ENCODE results near the gene GUCD1.
A peak's percentile ranks its signal among the peaks of the same experiment; 100 is the strongest.

Gene GUCD1

DNA sequence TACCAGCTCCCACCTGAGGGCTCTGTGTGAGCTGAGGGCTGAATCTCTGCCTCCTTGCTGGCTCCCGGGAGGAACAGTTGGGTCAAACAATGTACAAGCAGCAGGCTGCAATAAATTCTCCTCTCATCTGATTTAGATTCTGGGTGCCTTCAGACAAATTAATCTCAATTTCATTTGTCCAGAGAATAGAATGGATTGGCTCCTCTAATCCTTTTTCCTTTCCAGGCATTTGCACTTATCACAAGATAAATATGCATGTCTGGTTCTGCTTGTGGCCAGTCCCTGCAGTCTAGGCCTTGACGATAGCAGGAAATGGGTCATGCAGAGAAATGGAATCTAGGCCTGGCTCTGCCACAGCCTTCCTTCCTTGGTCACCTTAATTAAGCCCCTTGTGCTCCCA, 31.1 kb downstream of the GUCD1 start:
- DNase-seq, result no peak

- peak; percentile 83 for DNase-seq
Observed at GRCh38 chr22:24521791-24522245, 33.1 kb downstream of the GUCD1 start.

GRCh38 chr22:24519496-24519895, 35.4 kb downstream of the GUCD1 start:
- no peak for DNase-seq

DNA sequence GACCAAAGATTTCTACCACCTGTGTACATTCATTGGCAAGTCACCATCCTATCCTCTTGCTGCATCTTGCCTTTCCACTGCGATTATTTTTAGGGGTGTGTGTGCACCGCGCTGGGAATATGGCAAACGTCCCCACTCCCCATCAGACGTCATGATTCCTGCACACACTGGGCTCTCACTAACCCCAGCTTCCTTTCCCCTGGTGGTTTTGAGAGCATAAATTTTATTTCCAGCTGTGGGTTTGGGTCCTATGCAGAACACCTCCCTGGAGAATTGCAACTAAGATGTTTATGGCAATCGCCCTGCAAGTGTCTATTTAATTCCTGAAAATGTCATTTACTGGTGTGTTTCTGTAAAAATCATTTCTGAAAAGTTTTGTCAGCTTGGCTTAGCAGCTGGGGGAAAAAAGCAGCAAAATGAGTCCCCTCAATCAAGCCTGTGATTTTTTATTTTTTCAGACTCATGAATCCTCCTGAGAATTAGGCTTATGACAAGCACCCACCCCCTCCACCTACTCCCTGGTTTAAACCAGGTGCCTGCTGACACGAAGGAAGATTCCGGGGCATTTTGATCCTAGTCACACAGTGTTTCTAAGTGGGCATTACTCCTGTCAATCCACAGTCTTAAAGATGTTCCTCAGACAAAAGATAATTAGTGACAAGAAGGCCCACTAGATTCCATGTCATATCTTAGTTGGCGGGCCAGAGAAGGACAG, 36.0 kb downstream of the GUCD1 start:
- no peak for DNase-seq

- no peak for DNase-seq
Observed at GRCh38 chr22:24518228-24518627, 36.7 kb downstream of the GUCD1 start.

GRCh38 chr22:24517446-24517845, 37.5 kb downstream of the GUCD1 start:
- peak; percentile 43 for DNase-seq

DNA sequence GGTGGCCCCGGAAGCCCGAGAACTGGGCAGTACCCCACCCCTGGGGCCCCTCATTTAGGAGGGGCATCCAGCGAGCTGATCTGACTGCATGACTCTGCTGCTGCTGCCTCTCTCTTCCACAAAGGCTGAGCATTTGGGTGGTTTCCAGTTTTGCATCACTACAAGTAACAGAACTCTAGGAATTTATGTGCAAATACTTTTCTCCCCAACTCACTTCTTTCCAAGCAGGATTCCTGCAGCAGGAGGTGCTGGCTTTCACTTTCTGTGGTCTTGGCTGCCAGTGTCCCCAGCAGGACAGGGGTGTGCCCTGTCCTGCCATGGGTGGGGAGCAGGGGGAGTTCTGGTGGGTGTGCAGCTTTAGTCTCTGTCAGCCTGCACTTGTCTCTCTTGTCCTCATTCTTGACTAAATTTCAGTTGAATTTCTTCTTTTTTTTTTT, 38.6 kb downstream of the GUCD1 start:
- DNase-seq, result no peak

- DNase-seq, result no peak
Observed at GRCh38 chr22:24515027-24515338, 40.0 kb downstream of the GUCD1 start.

- no peak for DNase-seq
Observed at GRCh38 chr22:24514241-24515026, 40.5 kb downstream of the GUCD1 start.

GRCh38 chr22:24513378-24514240, 41.3 kb downstream of the GUCD1 start:
- no peak for DNase-seq

DNA sequence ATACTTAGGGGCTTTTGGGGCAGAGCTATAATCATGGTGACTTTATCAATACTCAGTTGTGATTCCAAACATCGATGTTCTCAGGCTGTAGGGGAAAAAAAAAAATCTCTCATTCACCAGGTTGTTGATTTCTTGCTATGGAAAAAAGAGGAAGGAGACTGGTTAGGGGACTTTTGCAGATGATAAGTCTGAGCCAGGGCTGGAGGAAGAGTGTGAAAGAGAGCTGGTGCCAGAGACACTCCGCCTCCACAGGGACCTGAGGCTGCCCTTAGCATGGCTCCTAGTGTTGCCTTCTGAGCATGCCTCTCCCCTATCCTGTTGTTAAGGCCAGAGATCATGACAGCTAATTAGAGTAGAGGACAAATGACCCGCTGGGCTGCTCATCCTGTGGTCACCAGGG, 42.9 kb downstream of the GUCD1 start:
- no peak for DNase-seq

DNA sequence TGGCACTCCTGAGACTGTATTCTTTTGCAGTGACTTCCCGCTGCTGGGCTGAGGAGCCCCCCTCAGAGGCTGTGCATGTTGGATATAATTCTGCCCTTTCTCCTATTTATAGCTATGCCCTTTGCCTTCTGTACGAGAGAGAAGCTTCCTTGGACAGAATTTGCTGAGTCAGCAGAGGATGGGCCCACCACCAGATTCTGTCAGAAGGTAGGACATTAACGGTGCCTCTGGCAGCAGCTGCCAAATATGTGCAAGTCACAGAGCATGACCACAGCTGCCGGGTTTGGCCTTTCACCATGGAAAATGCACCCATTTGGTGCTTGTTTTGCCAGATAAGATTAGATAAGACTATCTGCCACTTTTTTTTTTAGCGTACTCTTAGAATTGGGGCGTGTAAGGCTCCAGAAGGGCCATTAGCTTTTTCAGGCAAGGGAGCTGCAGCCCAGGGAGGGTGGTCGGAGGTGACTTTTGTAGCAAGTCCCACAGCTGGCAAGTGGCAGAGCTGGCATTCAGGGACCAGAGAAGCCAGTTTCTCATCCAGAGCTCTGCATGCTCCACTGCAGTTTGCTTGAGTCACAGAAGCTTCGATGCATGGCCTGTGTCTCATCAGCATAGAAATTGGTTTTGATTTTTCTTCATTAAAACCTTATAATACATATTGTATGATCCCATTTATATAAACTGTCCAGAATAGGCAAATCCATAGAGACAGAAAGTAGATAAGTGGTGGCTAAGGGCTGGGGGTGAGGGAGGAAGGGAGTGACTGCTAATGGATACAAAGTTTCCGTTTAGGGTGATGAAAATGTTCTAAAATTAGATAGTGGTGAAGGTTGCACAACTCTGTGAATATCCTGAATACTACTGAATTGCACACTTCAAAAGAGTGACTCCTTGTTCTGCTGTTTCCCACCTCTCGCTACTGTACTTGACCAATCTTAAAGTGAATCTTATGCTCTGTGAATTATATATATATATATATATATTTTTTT, 44.0 kb downstream of the GUCD1 start:
- no peak for DNase-seq

GRCh38 chr22:24507716-24508115, 47.2 kb downstream of the GUCD1 start:
- DNase-seq, result no peak

DNA sequence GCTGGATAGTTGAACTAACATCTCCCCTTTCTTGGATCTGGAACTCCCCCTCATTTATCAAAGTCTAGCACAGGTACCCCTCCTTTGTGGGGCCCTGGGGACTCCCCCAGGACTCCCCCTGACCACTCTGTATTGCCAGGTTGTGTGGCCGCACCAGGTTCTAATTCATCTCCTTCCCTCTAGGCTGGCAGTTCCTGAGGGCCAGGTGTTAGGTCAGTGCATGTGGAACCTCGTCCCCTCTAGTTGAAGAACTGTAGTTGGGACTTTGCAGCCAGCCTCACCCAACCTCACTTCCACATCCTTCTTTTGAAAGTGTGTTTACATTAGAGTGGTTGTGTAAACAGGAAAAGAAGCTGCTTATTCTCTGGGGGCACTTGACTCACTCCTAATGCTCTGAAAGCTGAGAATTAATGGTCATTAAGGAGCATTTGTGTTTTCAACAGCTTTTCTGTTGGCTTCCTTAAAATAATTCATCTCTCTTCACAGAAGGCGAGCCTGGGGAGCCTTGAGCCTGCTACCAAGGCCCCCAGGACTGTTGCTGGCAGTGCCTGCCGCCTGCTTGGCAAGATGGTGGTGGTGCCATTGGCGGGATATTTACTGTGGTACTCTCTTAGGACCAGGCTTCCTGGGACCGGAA, 48.0 kb downstream of the GUCD1 start:
- peak; percentile 88 for DNase-seq

DNA sequence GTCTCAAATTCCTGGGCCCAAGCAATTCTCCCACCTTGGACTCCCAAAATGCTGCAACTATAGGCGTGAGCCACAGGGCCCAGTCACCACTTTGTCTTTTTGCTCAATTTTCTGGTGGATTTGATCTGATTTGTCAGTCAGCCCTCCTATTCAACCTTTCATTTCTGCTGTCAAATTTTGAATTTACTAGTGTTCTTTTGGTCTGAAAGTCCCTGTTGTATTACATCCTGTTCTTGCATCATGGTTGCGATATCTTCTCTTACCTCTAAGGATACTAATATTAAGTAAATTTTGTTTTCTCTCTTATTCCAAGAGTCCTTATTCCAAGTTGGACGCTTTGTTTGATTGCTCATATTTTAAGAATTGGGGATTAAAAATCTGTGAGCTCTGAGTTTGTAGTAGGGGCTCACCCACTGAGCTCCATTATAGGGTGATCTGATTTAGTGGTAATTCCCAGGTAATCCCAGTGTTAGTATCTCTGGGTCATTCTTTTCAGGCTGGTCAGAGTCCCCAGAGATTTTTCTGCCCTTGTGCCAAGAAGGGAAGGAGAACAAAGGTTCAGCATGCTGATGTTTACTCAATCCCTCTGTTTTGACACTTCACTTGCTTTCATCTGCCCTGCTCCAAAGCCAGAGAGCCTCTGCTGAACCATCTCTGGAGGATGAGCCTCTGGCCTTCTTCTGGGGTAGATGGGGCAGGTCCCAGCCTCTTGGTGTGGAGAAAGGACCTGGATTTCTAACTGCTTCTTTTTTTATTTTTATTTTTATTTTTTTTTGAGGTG, 49.8 kb downstream of the GUCD1 start:
- peak; percentile 58 for DNase-seq

DNA sequence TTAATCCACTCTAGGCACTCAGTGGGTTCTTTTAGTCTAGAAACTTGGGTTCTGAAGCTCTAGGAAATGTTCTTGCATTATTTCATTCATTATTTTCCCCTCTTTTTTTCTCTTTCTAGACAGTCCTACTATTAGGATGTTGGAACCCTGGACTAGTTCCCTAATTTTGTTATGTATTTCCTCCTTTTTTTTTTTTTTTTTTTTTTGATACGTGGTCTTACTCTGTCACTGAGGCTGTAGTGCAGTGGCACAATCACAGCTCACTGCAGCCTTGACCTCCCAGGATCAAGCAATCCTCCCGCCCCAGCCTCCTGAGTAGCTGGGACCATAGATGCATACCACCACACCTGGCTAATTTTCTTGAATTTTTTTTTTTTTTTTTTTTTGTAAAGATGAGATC, 50.4 kb downstream of the GUCD1 start:
- no peak for DNase-seq

DNA sequence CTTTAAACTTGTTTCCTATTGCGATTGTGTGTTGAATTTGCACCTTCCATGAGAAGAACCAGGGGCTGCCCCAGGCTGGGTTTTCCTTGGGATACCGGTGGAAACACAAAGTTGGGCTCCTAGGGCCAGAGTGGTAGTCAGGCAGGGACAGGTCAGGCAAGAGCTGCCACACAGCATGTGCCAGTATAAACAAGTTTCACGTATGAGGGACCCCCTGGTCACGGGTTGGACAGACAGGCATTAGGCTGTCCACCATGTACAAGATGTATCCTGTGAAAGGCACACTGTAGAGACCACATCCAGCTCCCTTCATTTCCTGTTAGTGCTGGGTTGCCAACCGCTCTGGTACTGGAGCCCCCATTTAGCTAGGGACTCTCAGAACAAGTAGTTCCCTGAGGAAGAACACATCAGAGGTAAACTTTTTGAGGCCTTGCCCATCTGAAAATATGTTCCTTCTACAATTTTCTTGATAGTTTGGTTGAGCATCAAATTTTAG, 51.0 kb downstream of the GUCD1 start:
- no peak for DNase-seq

DNA sequence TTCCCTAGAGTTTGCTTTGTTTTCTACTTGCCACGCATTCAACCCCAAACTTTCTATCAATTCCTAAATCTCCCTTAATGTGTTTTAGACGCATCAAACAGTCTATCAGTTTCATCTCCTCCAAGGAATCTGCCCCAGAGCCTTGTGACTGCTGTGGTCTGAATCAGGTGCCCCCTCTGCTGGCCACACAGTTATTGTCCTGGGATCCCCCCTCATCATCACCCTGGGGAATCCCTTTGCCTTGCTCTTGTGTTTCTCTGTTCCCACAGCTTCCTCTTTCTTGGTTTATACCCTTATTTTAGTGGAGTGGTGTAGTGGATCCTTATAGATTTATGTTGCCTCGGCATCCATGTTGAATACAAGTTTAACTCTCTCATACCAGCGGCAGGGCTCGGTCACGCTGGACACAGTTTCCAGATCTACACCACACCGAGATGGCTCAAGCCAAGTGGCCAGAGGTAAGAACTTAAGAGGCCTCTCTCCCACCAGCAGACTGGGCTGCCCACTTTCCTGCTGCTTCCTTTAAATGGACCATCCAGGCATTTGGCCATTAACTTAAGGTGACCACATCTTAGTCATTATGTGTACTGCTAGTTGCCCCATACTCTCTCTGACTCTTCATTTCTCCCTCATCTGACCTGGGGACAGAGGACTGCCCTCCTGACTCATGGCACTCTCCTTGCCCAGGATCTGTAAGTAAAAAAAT, 51.6 kb downstream of the GUCD1 start:
- DNase-seq, result peak; percentile 24

DNA sequence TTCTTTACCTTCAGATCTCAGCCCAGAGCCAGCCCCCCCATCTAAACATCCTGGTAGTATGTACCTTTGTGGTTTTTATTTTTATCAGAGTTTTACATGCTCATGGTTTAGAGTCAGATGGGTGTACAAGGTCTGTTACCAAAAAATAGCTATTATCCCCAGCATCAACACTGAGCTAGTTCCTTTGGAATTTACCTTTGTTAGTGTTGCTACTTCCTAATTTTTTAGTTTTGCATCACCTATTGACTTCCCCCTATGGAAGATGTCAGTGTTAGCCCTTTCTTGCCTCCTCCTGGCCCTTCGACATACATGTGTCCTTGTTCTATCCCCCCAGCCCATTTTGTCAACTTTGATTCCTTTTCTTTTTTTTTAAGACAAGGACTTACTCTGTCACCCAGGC, 52.4 kb downstream of the GUCD1 start:
- no peak for DNase-seq

GRCh38 chr22:24502034-24502433, 52.9 kb downstream of the GUCD1 start:
- DNase-seq, result no peak

Data from NCI-H1092 treated with DMSO at 0.1 percent for 48 hours (cell line).